ENCODE data around the gene POU3F1.

DNA sequence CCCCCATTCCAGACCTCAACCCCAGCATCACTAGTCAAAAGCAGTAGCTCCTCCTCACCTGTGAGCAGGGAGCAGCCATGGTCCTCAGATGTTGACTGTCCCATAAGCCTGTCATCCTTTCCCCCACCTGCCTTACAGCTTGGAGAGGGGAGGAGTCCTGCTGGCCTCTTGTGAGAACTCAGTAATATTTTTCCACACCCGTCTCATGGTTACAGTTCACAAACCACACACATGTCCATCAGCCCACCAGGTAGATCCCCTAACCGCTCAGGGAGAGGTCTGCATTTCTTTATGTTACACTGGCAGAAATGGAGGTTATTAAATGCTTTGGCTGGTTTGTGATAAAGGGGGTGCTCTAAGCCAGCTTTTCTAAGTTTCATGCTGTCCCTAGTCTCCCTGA lies 26.3 kb upstream of the POU3F1 start:
- TF ChIP-seq POLR2AphosphoS5 (IDR thresholded peaks at IDR 0.05; ENCODE audit: low read depth, low read length): no peak
- no peak for TF ChIP-seq POLR2A (IDR thresholded peaks at IDR 0.05; ENCODE audit: low read depth, low read length)
- no peak for TF ChIP-seq SPI1 (IDR thresholded peaks at IDR 0.05; ENCODE audit: low read depth, low read length)
- no peak for TF ChIP-seq TAF1 (IDR thresholded peaks at IDR 0.05; ENCODE audit: low read depth, low read length)
